ENCODE results near the gene MRM2. TPM values are rescaled to one million over a fixed set of nuclear protein-coding genes. Genes with fewer than 3 reads are reported as not detected.

MRM2 gene
- total and polyA plus RNA-seq, 2 experiments from 2014 or later, result 14.8 to 31.3 TPM

- TF ChIP-seq EZH2 (IDR thresholded peaks at IDR 0.05; ENCODE audit: borderline replicate concordance) (no peak), CTCF (IDR thresholded peaks at IDR 0.05; ENCODE audit: poor library complexity) (no peak), EZH2phosphoT487 (IDR thresholded peaks at IDR 0.05; ENCODE audit: low read depth, severe bottlenecking, unreplicated experiment) (no peak)
- DNase-seq (ENCODE audit: low spot score), result no peak
- no peak overlapping the region for H2AFZ ChIP-seq
- H3K27ac ChIP-seq, result no peak overlapping the region
- H3K27me3 ChIP-seq, result no peaks in the 10 kb centered on the region
- no peaks in the 10 kb centered on the region for H3K9me2 ChIP-seq (replicated peaks; ENCODE audit: insufficient read depth)
- peaks cover 34% of the 10 kb centered on the region for H3K79me2 ChIP-seq
- H3K4me2 ChIP-seq, result no peak overlapping the region
- no peaks in the 10 kb centered on the region for H3K9me3 ChIP-seq (ENCODE audit: low read depth)
- peaks cover 9% of the 10 kb centered on the region for H3K4me1 ChIP-seq (ENCODE audit: insufficient read depth)
- no peaks in the 10 kb centered on the region for H3K36me3 ChIP-seq (replicated peaks; ENCODE audit: insufficient read depth, low read depth)
- no peak overlapping the region for H3K4me3 ChIP-seq
- H4K20me1 ChIP-seq (ENCODE audit: insufficient read depth, poor library complexity, severe bottlenecking), result peaks cover 11% of the 10 kb centered on the region
- WGBS (ENCODE audit: low lambda C conversion rate, missing lambda C conversion rate), result 91% methylated on average over 3 of the region's 3 CpGs
Observed at GRCh38 chr7:2233926-2234325, 8.1 kb downstream of the MRM2 start.

GRCh38 chr7:2232766-2233520, 9.1 kb downstream of the MRM2 start, which contains the start of gene MAD1L1:
TSS of gene MAD1L1 (minus strand) at chr7:2232945. CDS start at chr7:2230133, 2,812 bp downstream.
- Histone ChIP-seq H3K27me3 (no peaks in the 10 kb centered on the region), H3K4me2 (peak within 1 kb of the TSS; percentile 74), H4K20me1 (ENCODE audit: insufficient read depth, poor library complexity, severe bottlenecking) (peaks cover 11% of the 10 kb centered on the region), H3K9me3 (ENCODE audit: low read depth) (no peaks in the 10 kb centered on the region), H3K4me3 (peak within 1 kb of the TSS; percentile 86), H3K36me3 (replicated peaks; ENCODE audit: insufficient read depth, low read depth) (no peaks in the 10 kb centered on the region), H3K4me1 (ENCODE audit: insufficient read depth) (peaks cover 9% of the 10 kb centered on the region), H2AFZ (peak within 1 kb of the TSS; percentile 96), H3K27ac (peak within 1 kb of the TSS; percentile 71), H3K79me2 (peaks cover 34% of the 10 kb centered on the region), H3K9me2 (replicated peaks; ENCODE audit: insufficient read depth) (no peaks in the 10 kb centered on the region)
- TF ChIP-seq EZH2 (IDR thresholded peaks at IDR 0.05; ENCODE audit: borderline replicate concordance) (no peak), CTCF (IDR thresholded peaks at IDR 0.05; ENCODE audit: poor library complexity) (no peak), EZH2phosphoT487 (IDR thresholded peaks at IDR 0.05; ENCODE audit: low read depth, severe bottlenecking, unreplicated experiment) (no peak)
- DNase-seq (ENCODE audit: low spot score), result peak; percentile 96
- under 1% methylated on average over 48 of the region's 63 CpGs for WGBS (ENCODE audit: low lambda C conversion rate, missing lambda C conversion rate)

GRCh38 chr7:2231992-2232765, 9.8 kb downstream of the MRM2 start:
- Histone ChIP-seq H3K79me2 (peaks cover 34% of the 10 kb centered on the region), H3K4me1 (ENCODE audit: insufficient read depth) (peaks cover 9% of the 10 kb centered on the region), H3K27me3 (no peaks in the 10 kb centered on the region), H3K4me3 (peak overlapping the region; percentile 86), H3K9me2 (replicated peaks; ENCODE audit: insufficient read depth) (no peaks in the 10 kb centered on the region), H2AFZ (peak overlapping the region; percentile 96), H3K27ac (peak overlapping the region; percentile 71), H3K36me3 (replicated peaks; ENCODE audit: insufficient read depth, low read depth) (no peaks in the 10 kb centered on the region), H4K20me1 (ENCODE audit: insufficient read depth, poor library complexity, severe bottlenecking) (peaks cover 11% of the 10 kb centered on the region), H3K9me3 (ENCODE audit: low read depth) (no peaks in the 10 kb centered on the region), H3K4me2 (peak overlapping the region; percentile 74)
- 3% methylated on average over 37 of the region's 46 CpGs for WGBS (ENCODE audit: low lambda C conversion rate, missing lambda C conversion rate)
- no peak for TF ChIP-seq EZH2phosphoT487 (IDR thresholded peaks at IDR 0.05; ENCODE audit: low read depth, severe bottlenecking, unreplicated experiment)
- TF ChIP-seq EZH2 (IDR thresholded peaks at IDR 0.05; ENCODE audit: borderline replicate concordance), result no peak
- TF ChIP-seq CTCF (IDR thresholded peaks at IDR 0.05; ENCODE audit: poor library complexity), result no peak
- peak; percentile 37 for DNase-seq (ENCODE audit: low spot score)

All from hepatocyte (in vitro differentiated cells).